Measurements from ENCODE around the gene AGAP1. TPM values are rescaled to one million over a fixed set of nuclear protein-coding genes. Genes with fewer than 3 reads are reported as not detected.

The AGAP1 gene
- total RNA-seq, 1 donor from 2014 or later: 46.3 TPM

DNA sequence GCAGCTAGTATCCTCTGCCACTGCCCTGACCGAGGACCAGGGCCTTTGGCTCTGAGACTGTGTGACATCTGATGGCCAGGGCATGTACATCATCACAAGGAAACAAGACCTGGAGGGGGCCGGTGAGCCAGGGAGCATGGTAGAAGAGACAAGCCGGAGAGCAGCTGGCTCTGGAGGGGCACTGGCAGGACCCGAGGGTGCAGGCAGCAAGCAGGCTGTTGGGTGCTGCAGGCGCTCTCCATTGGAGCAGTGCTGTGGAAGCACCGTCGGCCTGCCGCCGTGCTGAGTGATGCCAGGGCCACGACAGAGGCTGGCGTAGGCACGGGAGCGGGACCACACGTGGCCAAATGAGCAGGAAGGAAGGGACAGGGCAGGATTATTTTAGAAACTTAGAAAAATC is 339.1 kb downstream of the AGAP1 start:
- TF ChIP-seq, protein P1, sequence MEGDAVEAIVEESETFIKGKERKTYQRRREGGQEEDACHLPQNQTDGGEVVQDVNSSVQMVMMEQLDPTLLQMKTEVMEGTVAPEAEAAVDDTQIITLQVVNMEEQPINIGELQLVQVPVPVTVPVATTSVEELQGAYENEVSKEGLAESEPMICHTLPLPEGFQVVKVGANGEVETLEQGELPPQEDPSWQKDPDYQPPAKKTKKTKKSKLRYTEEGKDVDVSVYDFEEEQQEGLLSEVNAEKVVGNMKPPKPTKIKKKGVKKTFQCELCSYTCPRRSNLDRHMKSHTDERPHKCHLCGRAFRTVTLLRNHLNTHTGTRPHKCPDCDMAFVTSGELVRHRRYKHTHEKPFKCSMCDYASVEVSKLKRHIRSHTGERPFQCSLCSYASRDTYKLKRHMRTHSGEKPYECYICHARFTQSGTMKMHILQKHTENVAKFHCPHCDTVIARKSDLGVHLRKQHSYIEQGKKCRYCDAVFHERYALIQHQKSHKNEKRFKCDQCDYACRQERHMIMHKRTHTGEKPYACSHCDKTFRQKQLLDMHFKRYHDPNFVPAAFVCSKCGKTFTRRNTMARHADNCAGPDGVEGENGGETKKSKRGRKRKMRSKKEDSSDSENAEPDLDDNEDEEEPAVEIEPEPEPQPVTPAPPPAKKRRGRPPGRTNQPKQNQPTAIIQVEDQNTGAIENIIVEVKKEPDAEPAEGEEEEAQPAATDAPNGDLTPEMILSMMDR (conservative IDR thresholded peaks at IDR 0.05): no peak

DNA sequence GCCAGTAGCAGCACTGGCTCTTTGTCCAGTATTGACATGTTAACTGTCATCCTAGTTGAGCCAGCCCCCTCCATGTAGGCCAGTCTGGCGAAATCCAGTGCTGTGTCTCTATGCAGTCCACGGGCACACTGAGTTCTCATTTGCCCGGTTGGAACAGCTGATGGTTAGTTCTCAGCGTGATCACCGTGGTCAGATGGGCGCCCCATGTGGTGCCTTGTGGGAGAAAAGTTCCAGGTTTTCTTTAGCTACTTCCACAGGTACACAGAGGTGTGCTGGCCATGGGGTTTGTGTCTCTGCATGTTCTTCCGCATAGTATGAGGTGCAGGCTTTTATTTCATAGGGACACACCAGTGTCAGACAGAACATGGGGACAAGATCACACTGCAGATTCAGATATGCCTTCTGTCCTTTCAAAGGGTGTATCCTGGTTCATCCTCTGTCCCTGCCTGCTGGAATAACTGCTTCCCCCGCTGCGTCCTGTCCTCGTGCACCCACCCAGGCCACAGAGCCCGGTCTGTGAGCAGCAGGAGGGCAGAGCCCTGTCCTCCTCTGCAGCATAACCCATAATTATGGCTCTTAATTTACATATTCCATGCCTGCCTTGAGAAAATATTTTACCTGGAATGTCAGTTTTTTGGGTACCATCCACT is 340.3 kb downstream of the AGAP1 start:
- peaks cover 25% of the 10 kb centered on the region for H3K4me1 Mint-ChIP-seq (ENCODE audit: unreplicated experiment)
- no peaks in the 10 kb centered on the region for H3K9me3 Mint-ChIP-seq
- peaks cover 11% of the 10 kb centered on the region for H3K36me3 Mint-ChIP-seq
- H3K27me3 Mint-ChIP-seq: no peaks in the 10 kb centered on the region
- TF ChIP-seq, protein P1 (conservative IDR thresholded peaks at IDR 0.05): no peak
- H3K4me3 Mint-ChIP-seq: no peak overlapping the region
- H3K27ac Mint-ChIP-seq: no peak overlapping the region
- DNase-seq (ENCODE audit: extremely low spot score, unreplicated experiment): no peak

More for the DNA sequence above, 339.1 kb downstream of the AGAP1 start:
- Mint-ChIP-seq H3K36me3 (peaks cover 11% of the 10 kb centered on the region), H3K27ac (no peak overlapping the region), H3K9me3 (no peaks in the 10 kb centered on the region), H3K4me1 (ENCODE audit: unreplicated experiment) (peaks cover 19% of the 10 kb centered on the region), H3K4me3 (no peak overlapping the region), H3K27me3 (no peaks in the 10 kb centered on the region)
- DNase-seq (ENCODE audit: extremely low spot score, unreplicated experiment): no peak

DNA sequence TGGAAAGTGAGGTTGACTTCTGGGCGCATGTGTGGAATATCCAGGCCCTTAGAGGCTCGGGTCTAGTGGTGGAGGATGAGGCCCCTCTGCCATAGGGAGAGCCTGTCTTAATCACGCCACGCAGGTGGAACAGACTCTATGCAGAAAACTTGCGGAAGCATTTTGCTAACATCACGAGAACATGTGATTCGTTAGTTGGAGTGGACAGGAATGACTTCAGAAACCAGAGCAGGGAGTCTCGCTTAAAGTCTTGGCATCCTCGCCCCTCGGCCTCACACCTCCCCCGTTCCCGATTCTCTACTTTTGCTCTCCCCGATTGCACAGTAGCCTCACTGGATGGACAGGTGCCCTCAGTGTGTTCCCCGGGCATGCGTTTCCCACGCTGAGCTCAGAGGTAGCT is 340.9 kb downstream of the AGAP1 start:
- Mint-ChIP-seq H3K27ac (no peak overlapping the region), H3K4me1 (ENCODE audit: unreplicated experiment) (peaks cover 25% of the 10 kb centered on the region), H3K4me3 (no peak overlapping the region), H3K27me3 (no peaks in the 10 kb centered on the region), H3K9me3 (no peaks in the 10 kb centered on the region), H3K36me3 (peaks cover 11% of the 10 kb centered on the region)
- DNase-seq (ENCODE audit: extremely low spot score, unreplicated experiment): no peak
- TF ChIP-seq, protein P1 (conservative IDR thresholded peaks at IDR 0.05): no peak

DNA sequence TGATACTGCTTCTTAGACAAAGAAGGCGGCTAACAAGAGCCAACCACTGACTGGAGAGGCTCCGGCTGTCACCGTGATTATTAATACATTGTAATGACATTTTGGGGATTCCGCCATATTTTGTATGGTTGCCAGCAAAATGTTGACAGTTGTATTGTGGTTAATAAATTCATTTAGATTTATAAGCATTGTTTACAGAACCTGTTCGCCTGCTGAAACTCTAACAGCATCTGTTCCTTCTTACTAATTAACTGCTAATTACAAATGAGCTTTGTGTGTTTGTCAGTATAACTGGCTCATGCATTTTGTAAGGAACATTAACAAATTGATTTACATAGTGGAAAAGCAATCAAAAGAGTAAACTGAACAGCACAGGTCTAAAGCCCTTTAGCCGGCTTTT is 342.0 kb downstream of the AGAP1 start:
- TF ChIP-seq, protein P1 (conservative IDR thresholded peaks at IDR 0.05): no peak
- Mint-ChIP-seq H3K4me3 (no peak overlapping the region), H3K4me1 (ENCODE audit: unreplicated experiment) (peaks cover 25% of the 10 kb centered on the region), H3K9me3 (no peaks in the 10 kb centered on the region), H3K27ac (no peak overlapping the region), H3K27me3 (no peaks in the 10 kb centered on the region), H3K36me3 (peaks cover 15% of the 10 kb centered on the region)
- no peak for DNase-seq (ENCODE audit: extremely low spot score, unreplicated experiment)

DNA sequence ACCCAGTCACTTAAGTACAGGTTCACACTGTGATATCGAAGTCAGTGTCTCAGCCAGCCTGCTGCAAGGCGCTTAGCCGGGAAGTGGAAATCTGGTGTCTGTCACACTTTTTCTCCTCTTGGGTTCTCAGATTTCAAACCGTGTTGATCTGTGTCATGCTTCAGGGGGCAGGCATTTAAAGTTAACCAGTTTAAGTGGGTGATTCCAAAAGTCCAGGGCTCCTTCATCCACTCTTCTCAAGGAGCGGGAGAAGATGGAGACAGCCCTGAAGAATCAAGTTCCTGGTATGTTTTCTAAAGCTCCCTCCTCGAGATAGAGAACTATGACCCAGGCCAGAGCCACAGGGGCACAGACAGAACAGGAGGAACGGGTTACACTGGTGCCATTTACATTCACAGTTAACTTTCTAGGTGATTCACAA is 342.7 kb downstream of the AGAP1 start:
- H3K27me3 Mint-ChIP-seq: no peaks in the 10 kb centered on the region
- H3K27ac Mint-ChIP-seq: peak overlapping the region; percentile 54
- H3K4me3 Mint-ChIP-seq: peak overlapping the region; percentile 38
- no peaks in the 10 kb centered on the region for H3K9me3 Mint-ChIP-seq
- peaks cover 17% of the 10 kb centered on the region for H3K36me3 Mint-ChIP-seq
- DNase-seq (ENCODE audit: extremely low spot score, unreplicated experiment): no peak
- H3K4me1 Mint-ChIP-seq (ENCODE audit: unreplicated experiment): peaks cover 25% of the 10 kb centered on the region
- TF ChIP-seq, protein P1 (conservative IDR thresholded peaks at IDR 0.05): no peak

Measured in type B pancreatic cell (in vitro differentiated cells).